Esophagus squamous epithelium (tissue), 5 donors: ENCODE data around the gene LEPROT. TPM values are rescaled to one million over a fixed set of nuclear protein-coding genes. Genes with fewer than 3 reads are reported as not detected.

ENCODE experiments used
- DNase-seq: peaks from one replicate; lab custom pipeline; 2025; lab: John Stamatoyannopoulos, UW
- H3K27ac ChIP-seq, 4 donors: fragments of 200-600 bp; sonication (generic); one replicate each; pipeline ENCODE4 v1.5.1; 2016 to 2019; ENCODE audit warnings: mild to moderate bottlenecking in 1 of 4
- H3K27me3 ChIP-seq, 4 donors: fragments of 200-600 bp; sonication (generic); 1 replicate in 3 of 4; 2 replicates in 1 of 4; pipeline versions ENCODE4 v1.5.1 to v1.6.0; 2017 to 2021; ENCODE audit warnings: antibody characterized with exemption in 1 of 4
- H3K36me3 ChIP-seq, 3 donors: fragments of 200-600 bp; sonication (generic); one replicate each; pipeline ENCODE4 v1.5.1; 2016 to 2019
- H3K4me1 ChIP-seq, 3 donors: fragments of 200-600 bp; sonication (generic); one replicate each; pipeline ENCODE4 v1.5.1; 2017 to 2019
- H3K4me3 ChIP-seq, 4 donors: fragments of 200-600 bp; sonication (generic); 1 replicate in 3 of 4; 2 replicates in 1 of 4; pipeline ENCODE4 v1.5.1; 2016 to 2019; ENCODE audit warnings: mild to moderate bottlenecking in 2 of 4, moderate library complexity in 1 of 4
- H3K9me3 ChIP-seq, 3 donors: fragments of 200-600 bp; sonication (generic); one replicate each; pipeline ENCODE4 v1.5.1; 2016 to 2019
- POLR2A ChIP-seq, 4 donors: fragments of 450-650 bp; IDR thresholded peaks; one replicate each; pipeline ENCODE4 v1.6.1; 2017; ENCODE audit warnings: antibody characterized with exemption in 4 of 4, mild to moderate bottlenecking in 4 of 4, moderate library complexity in 3 of 4
- WGBS, 2 donors: methylation state at CpG; one replicate each; pipeline ENCODE4 v1.1.5; 2018; 5-methylcytosine and 5-hydroxymethylcytosine counted together
- intact Hi-C: fragments of 100-400 bp; cut with DNase I; formaldehyde crosslinking; loops from one replicate; pipeline ENCODE4 v1.15.0; 2022
- total RNA-seq, 4 donors: library from RNA; depleted of rRNA; stranded (reverse); fragments of >200 nt; gene quantifications; one replicate each; pipeline ENCODE4 v1.1.0, GENCODE V29; 2016
- TF ChIP-seq, protein P1 (sequence below), 6 experiments: fragments of 450-650 bp in 4 of 6; fragments of 200-600 bp in 2 of 6; sonication (generic) in 2 of 6; IDR thresholded peaks; one replicate each; pipeline ENCODE4 v1.5.1; 2016 to 2019; ENCODE audit warnings: antibody characterized with exemption in 6 of 6, mild to moderate bottlenecking in 4 of 6, moderate library complexity in 4 of 6
- donor health status: DM: yes; HTN: yes; CAD: no.

LEPROT gene
- total RNA-seq, 4 donors from 2014 or later: 29.7 to 56.9 (median 42.9) TPM

DNA sequence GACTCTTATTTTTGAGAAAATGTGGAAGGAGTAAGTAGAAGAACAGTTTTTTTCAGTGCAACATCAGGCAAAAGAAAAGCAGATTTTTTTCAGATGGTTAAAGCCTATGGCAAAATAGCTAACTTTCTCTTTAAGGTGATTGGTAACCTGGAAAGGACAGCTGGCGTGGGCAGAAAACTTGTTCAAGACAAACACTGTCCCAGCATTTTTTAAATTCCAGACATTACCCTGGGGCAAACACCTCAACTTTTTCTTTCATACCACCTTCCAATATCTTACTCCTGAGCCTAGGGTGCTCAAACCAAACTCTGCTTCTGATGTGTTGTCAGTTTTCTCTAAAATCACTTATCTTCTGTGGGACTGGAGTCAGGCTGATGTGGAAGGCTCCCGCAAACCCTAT is 2.7 kb upstream of the LEPROT start:
- WGBS, 2 donors: 43 to 46% methylated on average over 2 of the region's 2 CpGs

DNA sequence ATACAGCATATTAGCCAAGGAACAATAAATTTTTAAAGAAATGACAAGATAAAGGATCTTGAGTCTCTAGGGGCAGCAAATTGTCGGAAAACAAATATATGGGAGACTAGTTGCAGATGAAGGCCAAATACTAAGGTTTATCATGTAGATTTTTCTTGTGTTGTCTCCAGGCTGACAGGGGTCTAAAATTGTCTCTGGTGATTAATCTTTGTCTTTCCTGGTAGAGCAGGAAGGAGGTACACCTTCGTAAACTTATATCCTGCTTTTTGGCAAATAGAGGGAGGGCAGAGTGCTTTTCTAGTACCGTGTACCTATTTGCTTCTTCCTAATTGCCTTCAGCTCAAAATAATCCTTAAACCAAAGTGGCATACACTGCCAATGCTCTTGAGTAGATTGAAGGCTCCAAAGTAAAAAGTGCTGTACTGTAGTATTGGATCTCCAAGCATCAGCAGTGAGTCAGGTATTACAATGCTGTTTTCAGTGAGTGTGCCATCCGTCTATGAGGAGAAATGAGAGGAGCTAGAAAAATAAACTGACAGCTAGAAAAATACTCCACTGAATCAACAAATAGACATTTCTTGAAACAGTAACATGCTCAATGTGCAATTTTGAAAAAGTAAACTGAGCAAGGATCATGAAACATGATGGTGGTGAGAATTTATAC is 1.8 kb upstream of the LEPROT start:
- Histone ChIP-seq H3K9me3 (no peaks in the 10 kb centered on the region), H3K27ac (peak overlapping the region in 2 of 4 donors; percentile 98 to 99), H3K4me1 (peaks cover 19 to 35% (median 21%) of the 10 kb centered on the region in 3 donors), H3K27me3 (no peaks in the 10 kb centered on the region), H3K36me3 (no peaks in the 10 kb centered on the region), H3K4me3 (no peak overlapping the region)
- WGBS, 2 donors: 78 to 80% methylated on average over 4 of the region's 4 CpGs
- TF ChIP-seq, protein P1, sequence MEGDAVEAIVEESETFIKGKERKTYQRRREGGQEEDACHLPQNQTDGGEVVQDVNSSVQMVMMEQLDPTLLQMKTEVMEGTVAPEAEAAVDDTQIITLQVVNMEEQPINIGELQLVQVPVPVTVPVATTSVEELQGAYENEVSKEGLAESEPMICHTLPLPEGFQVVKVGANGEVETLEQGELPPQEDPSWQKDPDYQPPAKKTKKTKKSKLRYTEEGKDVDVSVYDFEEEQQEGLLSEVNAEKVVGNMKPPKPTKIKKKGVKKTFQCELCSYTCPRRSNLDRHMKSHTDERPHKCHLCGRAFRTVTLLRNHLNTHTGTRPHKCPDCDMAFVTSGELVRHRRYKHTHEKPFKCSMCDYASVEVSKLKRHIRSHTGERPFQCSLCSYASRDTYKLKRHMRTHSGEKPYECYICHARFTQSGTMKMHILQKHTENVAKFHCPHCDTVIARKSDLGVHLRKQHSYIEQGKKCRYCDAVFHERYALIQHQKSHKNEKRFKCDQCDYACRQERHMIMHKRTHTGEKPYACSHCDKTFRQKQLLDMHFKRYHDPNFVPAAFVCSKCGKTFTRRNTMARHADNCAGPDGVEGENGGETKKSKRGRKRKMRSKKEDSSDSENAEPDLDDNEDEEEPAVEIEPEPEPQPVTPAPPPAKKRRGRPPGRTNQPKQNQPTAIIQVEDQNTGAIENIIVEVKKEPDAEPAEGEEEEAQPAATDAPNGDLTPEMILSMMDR (IDR thresholded peaks at IDR 0.05): no peak
- no peak for TF ChIP-seq POLR2A (IDR thresholded peaks at IDR 0.05)
- intact Hi-C loops: no loop called here
- no peak for DNase-seq

More for the DNA sequence above, 2.7 kb upstream of the LEPROT start:
- Histone ChIP-seq H3K9me3 (no peaks in the 10 kb centered on the region), H3K27ac (no peak overlapping the region), H3K4me1 (peaks cover 10 to 26% (median 11%) of the 10 kb centered on the region in 3 donors), H3K36me3 (no peaks in the 10 kb centered on the region), H3K27me3 (no peaks in the 10 kb centered on the region), H3K4me3 (no peak overlapping the region)
- no peak for DNase-seq
- intact Hi-C loops: no loop called here
- TF ChIP-seq, protein P1 (IDR thresholded peaks at IDR 0.05): no peak

DNA sequence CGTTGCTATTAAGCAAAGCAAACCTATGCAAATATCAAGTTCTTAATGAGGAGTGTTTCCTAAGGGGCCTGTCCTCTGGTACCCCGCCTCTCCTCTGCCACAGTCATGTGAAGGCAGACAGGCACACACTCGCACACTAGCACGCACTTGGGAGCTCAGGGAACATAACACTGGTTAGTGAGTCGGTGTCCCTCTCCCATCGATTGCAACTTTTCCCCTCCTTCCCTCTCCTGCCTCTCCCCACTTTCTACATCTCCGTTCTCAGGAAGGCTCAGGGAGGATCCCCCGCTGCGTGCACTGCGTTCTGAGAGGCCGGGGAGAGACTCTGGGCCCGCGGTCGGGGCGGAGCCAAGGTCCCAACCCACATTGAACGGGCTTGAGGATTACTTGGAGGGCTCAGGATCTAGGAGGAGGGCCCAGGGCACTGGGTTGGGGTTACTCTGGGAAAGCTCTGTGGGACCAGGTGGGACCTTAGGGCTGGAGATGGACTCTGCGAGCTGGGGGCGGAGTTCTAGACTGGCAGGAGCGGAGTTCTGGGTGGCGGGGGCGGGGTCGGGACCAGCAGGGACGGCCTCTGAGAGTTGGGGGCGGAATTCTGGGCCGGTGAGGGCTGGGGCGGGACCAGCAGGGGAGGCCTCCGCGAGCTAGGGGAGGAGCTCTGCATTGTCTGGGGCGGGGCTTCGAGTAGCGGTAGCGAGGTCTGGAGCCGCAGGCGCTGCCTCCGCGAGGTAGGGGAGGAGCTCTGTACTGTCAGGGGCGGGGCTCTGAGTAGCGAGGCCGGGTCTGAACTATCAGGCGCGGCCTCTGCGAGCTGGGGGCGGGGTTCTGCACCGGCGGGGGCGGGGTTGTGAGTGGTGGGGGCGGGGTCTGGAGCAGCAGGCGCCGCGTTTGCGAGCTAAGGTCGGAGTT is 533 bp upstream of the LEPROT start:
- H3K27ac ChIP-seq: peak overlapping the region; percentile 95 to 99 (median 98)
- DNase-seq: peak; percentile 94
- H3K4me1 ChIP-seq: peaks cover 22 to 48% (median 29%) of the 10 kb centered on the region in 3 donors
- H3K9me3 ChIP-seq: no peaks in the 10 kb centered on the region
- peak overlapping the region; percentile 57 to 93 (median 88) for H3K4me3 ChIP-seq
- no peaks in the 10 kb centered on the region for H3K36me3 ChIP-seq
- TF ChIP-seq, protein P1 (IDR thresholded peaks at IDR 0.05): no peak
- peak in 1 of 4 donors; percentile 51 for TF ChIP-seq POLR2A (IDR thresholded peaks at IDR 0.05)
- 0% methylated on average over 6 to 9 of the region's 52 CpGs for WGBS, 2 donors
- intact Hi-C loops: no loop called here
- no peaks in the 10 kb centered on the region for H3K27me3 ChIP-seq

DNA sequence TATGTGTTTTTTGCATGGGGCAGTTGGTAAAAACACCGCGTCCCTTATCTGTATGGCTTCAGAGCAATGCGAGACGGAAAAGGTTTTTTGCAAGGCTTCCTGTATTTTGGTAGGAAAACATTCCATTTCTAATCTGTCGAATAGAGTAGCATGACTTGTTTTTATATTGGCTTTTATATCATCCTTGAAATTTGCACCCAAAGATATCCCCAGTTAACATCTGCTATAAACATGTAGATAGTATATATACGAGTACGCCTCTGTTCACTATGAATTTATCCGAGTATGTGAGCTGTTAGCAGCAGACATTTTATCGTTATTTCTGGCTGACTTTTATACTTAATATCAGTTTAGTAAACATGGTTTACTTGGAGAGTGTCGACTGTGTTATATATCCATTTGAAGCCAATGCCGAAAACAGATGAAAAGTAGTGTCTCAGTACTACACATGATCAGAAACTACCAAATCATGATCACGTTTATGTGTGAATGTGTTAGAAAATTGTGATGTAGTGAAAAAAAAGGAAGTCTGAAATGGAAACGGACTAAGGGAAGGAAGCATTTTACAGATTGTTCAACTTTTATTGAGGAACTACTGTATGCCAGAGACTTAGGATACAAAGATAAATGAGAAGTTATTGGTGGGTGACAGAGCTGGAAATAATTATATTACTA is 1.0 kb downstream of the LEPROT start:
- no peaks in the 10 kb centered on the region for H3K9me3 ChIP-seq
- TF ChIP-seq, protein P1 (IDR thresholded peaks at IDR 0.05): no peak
- TF ChIP-seq POLR2A (IDR thresholded peaks at IDR 0.05): no peak
- H3K36me3 ChIP-seq: peaks cover 3 to 10% (median 6%) of the 10 kb centered on the region in 3 donors
- peak overlapping the region; percentile 95 to 99 (median 98) for H3K27ac ChIP-seq
- intact Hi-C loops: no loop called here
- H3K27me3 ChIP-seq: no peaks in the 10 kb centered on the region
- no peak for DNase-seq
- H3K4me3 ChIP-seq: peak overlapping the region; percentile 57 to 93 (median 88)
- peaks cover 22 to 54% (median 34%) of the 10 kb centered on the region in 3 donors for H3K4me1 ChIP-seq
- 6 to 9% methylated on average over 13 of the region's 13 CpGs for WGBS, 2 donors
